Vagina (tissue), 2 donors: ENCODE data around the gene MTHFD1L.

Experiments used
- POLR2A ChIP-seq, 2 donors: fragments of 450-650 bp; IDR thresholded peaks; one replicate each; pipeline ENCODE4 v1.6.1; 2017; ENCODE audit warnings: antibody characterized with exemption in 2 of 2, mild to moderate bottlenecking in 2 of 2, moderate library complexity in 2 of 2
- POLR2AphosphoS5 ChIP-seq, 2 donors: sonication (generic); formaldehyde crosslinking; IDR thresholded peaks; one replicate each; pipeline ENCODE4 v1.9.0; 2017; ENCODE audit warnings: antibody characterized with exemption in 2 of 2, mild to moderate bottlenecking in 2 of 2, low read depth in 1 of 2; ENCODE audit not compliant: insufficient read depth in 1 of 2
- TF ChIP-seq, protein P1 (sequence below), 3 experiments: fragments of 450-650 bp in 2 of 3; fragments of 200-600 bp in 1 of 3; sonication (generic) in 1 of 3; IDR thresholded peaks; one replicate each; pipeline ENCODE4 v1.5.1; 2017 to 2019; ENCODE audit warnings: antibody characterized with exemption in 3 of 3, mild to moderate bottlenecking in 2 of 3, moderate library complexity in 2 of 3

DNA sequence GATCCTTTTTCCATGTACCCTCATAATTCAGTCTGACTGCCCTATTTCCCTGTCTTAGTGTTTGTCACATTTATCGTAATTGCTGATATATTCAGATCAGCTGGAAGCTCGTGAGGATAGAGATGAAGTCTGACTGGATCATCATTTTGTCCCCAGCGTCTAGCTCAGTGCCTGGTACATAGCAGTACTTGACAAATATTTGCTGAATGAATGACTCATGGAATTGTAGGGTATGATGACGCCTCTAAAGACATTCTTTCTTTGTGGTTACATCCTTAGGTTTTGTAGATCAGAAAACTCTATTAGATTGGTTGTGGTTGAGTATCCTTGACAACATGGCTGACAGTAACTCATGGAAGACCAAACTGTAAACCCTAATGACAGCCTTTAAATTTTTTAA, 68.9 kb downstream of the MTHFD1L start:
- TF ChIP-seq, protein P1, sequence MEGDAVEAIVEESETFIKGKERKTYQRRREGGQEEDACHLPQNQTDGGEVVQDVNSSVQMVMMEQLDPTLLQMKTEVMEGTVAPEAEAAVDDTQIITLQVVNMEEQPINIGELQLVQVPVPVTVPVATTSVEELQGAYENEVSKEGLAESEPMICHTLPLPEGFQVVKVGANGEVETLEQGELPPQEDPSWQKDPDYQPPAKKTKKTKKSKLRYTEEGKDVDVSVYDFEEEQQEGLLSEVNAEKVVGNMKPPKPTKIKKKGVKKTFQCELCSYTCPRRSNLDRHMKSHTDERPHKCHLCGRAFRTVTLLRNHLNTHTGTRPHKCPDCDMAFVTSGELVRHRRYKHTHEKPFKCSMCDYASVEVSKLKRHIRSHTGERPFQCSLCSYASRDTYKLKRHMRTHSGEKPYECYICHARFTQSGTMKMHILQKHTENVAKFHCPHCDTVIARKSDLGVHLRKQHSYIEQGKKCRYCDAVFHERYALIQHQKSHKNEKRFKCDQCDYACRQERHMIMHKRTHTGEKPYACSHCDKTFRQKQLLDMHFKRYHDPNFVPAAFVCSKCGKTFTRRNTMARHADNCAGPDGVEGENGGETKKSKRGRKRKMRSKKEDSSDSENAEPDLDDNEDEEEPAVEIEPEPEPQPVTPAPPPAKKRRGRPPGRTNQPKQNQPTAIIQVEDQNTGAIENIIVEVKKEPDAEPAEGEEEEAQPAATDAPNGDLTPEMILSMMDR (IDR thresholded peaks at IDR 0.05) = no peak
- TF ChIP-seq POLR2AphosphoS5 (IDR thresholded peaks at IDR 0.05; ENCODE audit: insufficient read depth in 1 of 2, low read depth in 1 of 2) = no peak
- no peak for TF ChIP-seq POLR2A (IDR thresholded peaks at IDR 0.05)
